ENCODE results near the gene CD37.
A peak's percentile ranks its signal among the peaks of the same experiment; 100 is the strongest.
"Not testable (repeated sequence)": the region's sequence is repeated elsewhere in the genome, so short reads cannot be mapped to it uniquely, and the experiment has no call there.

Gene CD37

GRCh38 chr19:49316284-49316683 is 18.9 kb upstream of the CD37 start:
- peaks cover 29% of the 10 kb centered on the region for H3K9me3 Mint-ChIP-seq
- intact Hi-C loops (cut with micrococcal nuclease), result no loop called here
- no peaks in the 10 kb centered on the region for H3K36me3 Mint-ChIP-seq (ENCODE audit: low read depth)
- H3K27ac Mint-ChIP-seq, result no peak overlapping the region
- peaks cover 2% of the 10 kb centered on the region for H3K4me1 Mint-ChIP-seq (ENCODE audit: low read depth)
- no peaks in the 10 kb centered on the region for H3K27me3 Mint-ChIP-seq
- H3K4me3 Mint-ChIP-seq, result no peak overlapping the region

- Mint-ChIP-seq H3K27me3 (no peaks in the 10 kb centered on the region), H3K4me1 (ENCODE audit: low read depth) (no peaks in the 10 kb centered on the region), H3K9me3 (peaks cover 32% of the 10 kb centered on the region), H3K36me3 (ENCODE audit: low read depth) (no peaks in the 10 kb centered on the region), H3K27ac (no peak overlapping the region), H3K4me3 (no peak overlapping the region)
- intact Hi-C loops (cut with micrococcal nuclease), result no loop called here
These were observed 16.9 kb upstream of the CD37 start for GRCh38 chr19:49318296-49318695.

- Mint-ChIP-seq H3K4me3 (no peak within 1 kb of the TSS), H3K4me1 (ENCODE audit: low read depth) (peaks cover 23% of the 10 kb centered on the region), H3K36me3 (ENCODE audit: low read depth) (no peaks in the 10 kb centered on the region), H3K27me3 (no peaks in the 10 kb centered on the region), H3K27ac (no peak within 1 kb of the TSS), H3K9me3 (peaks cover 10% of the 10 kb centered on the region)
- intact Hi-C loops (cut with micrococcal nuclease), result no loop called here
These were observed 10.2 kb upstream of the CD37 start, which contains the start of gene SLC6A16 for GRCh38 chr19:49324801-49325576. TSS of gene SLC6A16 (minus strand) at chr19:49325191. CDS start at chr19:49311347, 13,844 bp downstream.

- H3K9me3 Mint-ChIP-seq; H3K27me3 Mint-ChIP-seq; intact Hi-C loops (cut with micrococcal nuclease); H3K36me3 Mint-ChIP-seq (ENCODE audit: low read depth); H3K27ac Mint-ChIP-seq; H3K4me3 Mint-ChIP-seq: not testable (repeated sequence)
- H3K4me1 Mint-ChIP-seq (ENCODE audit: low read depth), result peaks cover 28% of the 10 kb centered on the region
These were observed 9.4 kb upstream of the CD37 start for GRCh38 chr19:49325756-49326155.

GRCh38 chr19:49326165-49326704 is 9.0 kb upstream of the CD37 start:
- Mint-ChIP-seq H3K27ac (no peak overlapping the region), H3K4me1 (ENCODE audit: low read depth) (peaks cover 28% of the 10 kb centered on the region), H3K9me3 (peaks cover 8% of the 10 kb centered on the region), H3K27me3 (no peaks in the 10 kb centered on the region), H3K36me3 (ENCODE audit: low read depth) (no peaks in the 10 kb centered on the region), H3K4me3 (no peak overlapping the region)
- intact Hi-C loops (cut with micrococcal nuclease), result no loop called here

- H3K4me3 Mint-ChIP-seq, result no peak overlapping the region
- intact Hi-C loops (cut with micrococcal nuclease), result no loop called here
These were observed 7.2 kb upstream of the CD37 start for GRCh38 chr19:49327878-49328544.

GRCh38 chr19:49328741-49329140 is 6.5 kb upstream of the CD37 start:
- Mint-ChIP-seq H3K27me3 (no peaks in the 10 kb centered on the region), H3K27ac (no peak overlapping the region), H3K36me3 (ENCODE audit: low read depth) (no peaks in the 10 kb centered on the region), H3K4me1 (ENCODE audit: low read depth) (peaks cover 47% of the 10 kb centered on the region), H3K9me3 (peaks cover under 1% of the 10 kb centered on the region), H3K4me3 (no peak overlapping the region)
- intact Hi-C loops (cut with micrococcal nuclease), result no loop called here

More at GRCh38 chr19:49327878-49328544, 7.2 kb upstream of the CD37 start:
- no peaks in the 10 kb centered on the region for H3K27me3 Mint-ChIP-seq
- H3K27ac Mint-ChIP-seq, result no peak overlapping the region
- peaks cover 8% of the 10 kb centered on the region for H3K9me3 Mint-ChIP-seq
- H3K36me3 Mint-ChIP-seq (ENCODE audit: low read depth), result no peaks in the 10 kb centered on the region
- H3K4me1 Mint-ChIP-seq (ENCODE audit: low read depth), result peaks cover 40% of the 10 kb centered on the region

GRCh38 chr19:49331187-49331586 is 4.0 kb upstream of the CD37 start:
- H3K9me3 Mint-ChIP-seq; intact Hi-C loops (cut with micrococcal nuclease); H3K27me3 Mint-ChIP-seq; H3K36me3 Mint-ChIP-seq (ENCODE audit: low read depth); H3K4me3 Mint-ChIP-seq; H3K27ac Mint-ChIP-seq: not testable (repeated sequence)
- H3K4me1 Mint-ChIP-seq (ENCODE audit: low read depth), result peaks cover 64% of the 10 kb centered on the region

GRCh38 chr19:49331616-49332055 is 3.6 kb upstream of the CD37 start:
- no peaks in the 10 kb centered on the region for H3K9me3 Mint-ChIP-seq
- H3K36me3 Mint-ChIP-seq (ENCODE audit: low read depth), result peaks cover 7% of the 10 kb centered on the region
- H3K4me1 Mint-ChIP-seq (ENCODE audit: low read depth), result peaks cover 65% of the 10 kb centered on the region
- H3K27me3 Mint-ChIP-seq, result no peaks in the 10 kb centered on the region
- no peak overlapping the region for H3K4me3 Mint-ChIP-seq
- no peak overlapping the region for H3K27ac Mint-ChIP-seq
- intact Hi-C loops (cut with micrococcal nuclease), result no loop called here

GRCh38 chr19:49332691-49333417 is 2.4 kb upstream of the CD37 start:
- H3K27me3 Mint-ChIP-seq; H3K9me3 Mint-ChIP-seq; H3K4me3 Mint-ChIP-seq; intact Hi-C loops (cut with micrococcal nuclease): not testable (repeated sequence)
- Mint-ChIP-seq H3K36me3 (ENCODE audit: low read depth) (peaks cover 19% of the 10 kb centered on the region), H3K27ac (peak overlapping the region; percentile 50), H3K4me1 (ENCODE audit: low read depth) (peaks cover 71% of the 10 kb centered on the region)

- H3K27ac Mint-ChIP-seq, result peak overlapping the region; percentile 50
- no peaks in the 10 kb centered on the region for H3K27me3 Mint-ChIP-seq
- H3K4me1 Mint-ChIP-seq (ENCODE audit: low read depth), result peaks cover 73% of the 10 kb centered on the region
- H3K36me3 Mint-ChIP-seq (ENCODE audit: low read depth), result peaks cover 24% of the 10 kb centered on the region
- H3K4me3 Mint-ChIP-seq, result peak overlapping the region; percentile 1
- H3K9me3 Mint-ChIP-seq, result no peaks in the 10 kb centered on the region
- intact Hi-C loops (cut with micrococcal nuclease), result no loop called here
These were observed 1.8 kb upstream of the CD37 start for GRCh38 chr19:49333418-49333805.

- Mint-ChIP-seq H3K27me3 (no peaks in the 10 kb centered on the region), H3K27ac (peak overlapping the region; percentile 50), H3K9me3 (no peaks in the 10 kb centered on the region), H3K4me1 (ENCODE audit: low read depth) (peaks cover 77% of the 10 kb centered on the region), H3K36me3 (ENCODE audit: low read depth) (peaks cover 29% of the 10 kb centered on the region), H3K4me3 (peak overlapping the region; percentile 1)
- intact Hi-C loops (cut with micrococcal nuclease), result no loop called here
These were observed 1.4 kb upstream of the CD37 start for GRCh38 chr19:49333811-49334288.

- intact Hi-C loops (cut with micrococcal nuclease), result no loop called here
- peaks cover 81% of the 10 kb centered on the region for H3K4me1 Mint-ChIP-seq (ENCODE audit: low read depth)
- peak overlapping the region; percentile 95 for H3K27ac Mint-ChIP-seq
- H3K4me3 Mint-ChIP-seq, result peak overlapping the region; percentile 93
- no peaks in the 10 kb centered on the region for H3K9me3 Mint-ChIP-seq
- H3K36me3 Mint-ChIP-seq (ENCODE audit: low read depth), result peaks cover 48% of the 10 kb centered on the region
- H3K27me3 Mint-ChIP-seq, result no peaks in the 10 kb centered on the region
These were observed 727 bp downstream of the CD37 start for GRCh38 chr19:49335784-49336481.

Data from dendritic cell treated with granulocyte-macrophage colony-stimulating factor and Interleukin-4, amounts not matched to agents 40 ng/mL and 50 ng/mL, for 4 days (primary cell).